ENCODE data around the gene AKT1.

The AKT1 gene

DNA sequence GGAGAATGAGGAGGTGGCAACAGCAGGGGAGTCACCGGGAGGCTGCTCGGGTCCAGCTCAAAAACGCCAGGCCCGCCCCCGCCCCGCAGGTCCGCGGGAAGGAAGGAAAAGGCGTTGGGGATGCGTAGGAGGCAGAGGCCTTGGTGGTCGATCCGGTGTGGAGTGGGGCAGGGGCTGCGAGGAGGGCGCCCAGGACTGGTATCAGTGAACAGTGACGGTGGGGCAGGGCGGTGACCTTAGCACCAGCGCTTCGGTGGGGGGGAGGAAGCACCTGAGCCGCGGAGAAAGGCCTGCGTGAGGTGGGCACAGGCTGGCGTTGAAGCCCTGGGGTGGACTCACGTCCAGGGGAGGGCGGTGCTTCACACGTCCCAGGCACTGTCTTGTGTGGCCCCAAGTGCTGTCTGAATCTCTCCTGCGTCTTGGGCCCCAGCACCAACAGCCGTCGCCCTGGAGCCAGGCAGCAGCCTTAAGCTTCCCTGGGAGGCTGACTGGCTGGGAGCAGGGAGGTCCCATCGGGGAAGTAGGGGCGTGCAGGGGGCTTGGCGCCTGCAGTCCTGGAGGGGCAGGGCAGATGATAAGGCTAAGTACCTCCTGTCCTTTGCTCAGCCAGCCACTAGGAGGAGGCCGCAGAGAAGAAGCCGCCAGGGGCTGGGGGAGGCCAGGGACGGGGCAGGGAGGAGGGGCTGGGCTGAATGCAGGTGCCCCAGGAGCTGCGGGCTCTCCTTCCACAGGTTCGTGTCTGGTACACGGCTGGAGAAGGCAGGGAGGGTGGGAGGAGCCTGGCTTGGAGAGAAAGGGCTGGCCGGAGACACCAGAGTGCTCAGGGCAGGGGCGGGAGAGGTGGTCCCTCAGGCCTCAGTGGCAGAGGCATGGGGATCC is 31.9 kb upstream of the AKT1 start:
- H3K9ac ChIP-seq, result no peak overlapping the region
- H3K4me2 ChIP-seq, result peak overlapping the region; percentile 60; the same call in 1 of the 2 replicates
- H3K27me3 ChIP-seq (ENCODE audit: insufficient read depth, low read depth), result no peaks in the 10 kb centered on the region; the same call in 1 of the 2 replicates
- peak overlapping the region; percentile 57; the same call in 1 of the 2 replicates for H2AFZ ChIP-seq (ENCODE audit: low read depth)
- no peaks in the 10 kb centered on the region for H4K20me1 ChIP-seq (ENCODE audit: insufficient read depth)
- H3K4me3 ChIP-seq (IDR thresholded peaks at IDR 0.05; ENCODE audit: insufficient read depth, low read depth, low read length), result no peak overlapping the region
- TF ChIP-seq CTCF (conservative IDR thresholded peaks at IDR 0.05; ENCODE audit: low read depth, low read length), result peak; percentile 48
- peaks cover 11% of the 10 kb centered on the region for H3K4me1 ChIP-seq (ENCODE audit: low read depth, poor library complexity, severe bottlenecking)
- no peaks in the 10 kb centered on the region for H3K36me3 ChIP-seq (ENCODE audit: insufficient read depth)
- H3K27ac ChIP-seq, result no peak overlapping the region
- H3K79me2 ChIP-seq (ENCODE audit: insufficient read depth, low read depth), result no peaks in the 10 kb centered on the region

GRCh38 chr14:104826861-104827176 is 31.3 kb upstream of the AKT1 start:
- no peaks in the 10 kb centered on the region for H3K36me3 ChIP-seq (ENCODE audit: insufficient read depth)
- H3K9ac ChIP-seq, result no peak overlapping the region
- TF ChIP-seq CTCF (conservative IDR thresholded peaks at IDR 0.05; ENCODE audit: low read depth, low read length), result no peak
- no peaks in the 10 kb centered on the region for H3K79me2 ChIP-seq (ENCODE audit: insufficient read depth, low read depth)
- H3K27ac ChIP-seq, result no peak overlapping the region
- no peaks in the 10 kb centered on the region for H4K20me1 ChIP-seq (ENCODE audit: insufficient read depth)
- H3K27me3 ChIP-seq (ENCODE audit: insufficient read depth, low read depth), result no peaks in the 10 kb centered on the region; the same call in 1 of the 2 replicates
- H3K4me2 ChIP-seq, result peak overlapping the region; percentile 60; the same call in 1 of the 2 replicates
- H2AFZ ChIP-seq (ENCODE audit: low read depth), result peak overlapping the region; percentile 57; the same call in 1 of the 2 replicates
- H3K4me1 ChIP-seq (ENCODE audit: low read depth, poor library complexity, severe bottlenecking), result peaks cover 11% of the 10 kb centered on the region
- no peak overlapping the region for H3K4me3 ChIP-seq (IDR thresholded peaks at IDR 0.05; ENCODE audit: insufficient read depth, low read depth, low read length)

GRCh38 chr14:104826189-104826860 is 30.8 kb upstream of the AKT1 start:
- Histone ChIP-seq H2AFZ (ENCODE audit: low read depth) (peak overlapping the region; percentile 59; the same call in 1 of the 2 replicates), H3K4me1 (ENCODE audit: low read depth, poor library complexity, severe bottlenecking) (peaks cover 11% of the 10 kb centered on the region), H3K79me2 (ENCODE audit: insufficient read depth, low read depth) (no peaks in the 10 kb centered on the region), H3K27ac (no peak overlapping the region), H4K20me1 (ENCODE audit: insufficient read depth) (no peaks in the 10 kb centered on the region), H3K27me3 (ENCODE audit: insufficient read depth, low read depth) (no peaks in the 10 kb centered on the region; the same call in 1 of the 2 replicates), H3K36me3 (ENCODE audit: insufficient read depth) (no peaks in the 10 kb centered on the region), H3K4me2 (no peak overlapping the region), H3K9ac (no peak overlapping the region), H3K4me3 (IDR thresholded peaks at IDR 0.05; ENCODE audit: insufficient read depth, low read depth, low read length) (no peak overlapping the region)
- peak; percentile 34 for TF ChIP-seq CTCF (conservative IDR thresholded peaks at IDR 0.05; ENCODE audit: low read depth, low read length)

DNA sequence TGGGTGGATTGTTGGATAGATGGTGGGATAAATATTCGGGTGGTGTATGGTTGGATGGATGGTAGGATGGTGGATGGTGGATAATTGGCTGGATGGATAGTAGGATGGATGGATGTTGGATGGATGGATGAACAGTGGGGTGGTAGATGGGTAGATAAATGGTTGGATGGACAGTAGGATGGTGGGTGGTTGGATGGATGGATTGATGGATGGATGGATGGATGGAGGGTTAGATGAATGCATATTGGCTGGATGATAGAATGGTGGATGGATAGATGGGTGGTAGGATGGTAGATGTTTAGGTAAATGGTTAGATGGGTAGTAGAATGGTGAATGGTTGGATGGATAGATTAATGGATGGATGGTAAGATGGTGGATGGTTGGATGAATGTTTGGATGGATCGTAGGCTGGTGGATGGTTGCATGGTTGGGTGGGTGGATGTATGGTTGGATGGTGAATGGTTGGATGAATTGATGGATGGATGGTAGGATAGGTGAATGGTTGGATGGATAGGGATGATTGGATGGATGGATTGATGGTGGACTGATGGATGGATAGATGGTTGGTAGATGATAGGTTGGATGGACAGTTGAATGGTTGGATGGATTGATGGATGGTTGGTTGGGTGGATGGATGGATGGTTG is 28.9 kb upstream of the AKT1 start:
- Histone ChIP-seq H3K36me3 (ENCODE audit: insufficient read depth) (no peaks in the 10 kb centered on the region), H3K27ac (no peak overlapping the region), H3K79me2 (ENCODE audit: insufficient read depth, low read depth) (no peaks in the 10 kb centered on the region), H3K4me3 (IDR thresholded peaks at IDR 0.05; ENCODE audit: insufficient read depth, low read depth, low read length) (no peak overlapping the region), H4K20me1 (ENCODE audit: insufficient read depth) (no peaks in the 10 kb centered on the region), H2AFZ (ENCODE audit: low read depth) (no peak overlapping the region), H3K4me1 (ENCODE audit: low read depth, poor library complexity, severe bottlenecking) (peaks cover 11% of the 10 kb centered on the region), H3K27me3 (ENCODE audit: insufficient read depth, low read depth) (no peaks in the 10 kb centered on the region; the same call in 1 of the 2 replicates), H3K4me2 (no peak overlapping the region), H3K9ac (no peak overlapping the region)
- no peak for TF ChIP-seq CTCF (conservative IDR thresholded peaks at IDR 0.05; ENCODE audit: low read depth, low read length)

Measured in KMS-11 (cell line).